Measurements from ENCODE around the gene AGPAT3.

The AGPAT3 gene

DNA sequence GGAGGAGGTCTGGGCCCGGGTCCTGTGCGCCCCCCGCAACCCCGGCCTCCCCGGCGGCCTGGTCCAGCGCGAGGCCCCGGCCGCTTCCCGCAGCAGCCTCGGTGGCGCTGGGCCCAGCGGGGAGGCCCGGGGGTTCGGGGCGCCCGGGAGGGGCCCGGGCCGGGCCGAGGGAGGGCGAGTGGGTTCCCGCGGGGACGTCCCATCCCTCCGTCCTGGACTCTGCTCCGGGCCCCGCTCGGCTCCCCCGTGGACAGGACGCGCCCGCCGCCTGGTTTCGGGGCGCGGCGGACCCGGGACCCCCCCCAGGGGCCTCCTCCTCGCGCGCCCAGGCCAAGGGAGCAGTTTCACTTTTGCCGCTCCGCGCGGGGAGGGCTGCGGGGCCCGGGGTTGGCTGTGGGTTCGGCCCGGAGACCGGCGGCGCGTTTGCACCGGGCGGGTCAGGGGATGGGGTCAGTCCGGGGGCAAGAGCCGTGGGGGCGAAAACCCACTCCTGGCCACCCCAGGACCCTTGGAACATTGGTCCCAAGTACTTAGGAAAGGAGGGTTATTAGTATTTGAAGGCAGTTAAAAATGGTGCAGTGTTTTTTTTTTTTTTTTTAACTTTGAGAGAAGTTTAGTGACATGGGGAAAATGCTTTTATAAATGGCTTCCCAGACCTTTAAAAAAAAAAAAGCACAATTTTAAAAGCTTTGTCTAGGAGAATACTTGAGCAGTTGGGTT lies 677 bp downstream of the AGPAT3 start:
- peak; percentile 57 to 63 for DNase-seq

DNA sequence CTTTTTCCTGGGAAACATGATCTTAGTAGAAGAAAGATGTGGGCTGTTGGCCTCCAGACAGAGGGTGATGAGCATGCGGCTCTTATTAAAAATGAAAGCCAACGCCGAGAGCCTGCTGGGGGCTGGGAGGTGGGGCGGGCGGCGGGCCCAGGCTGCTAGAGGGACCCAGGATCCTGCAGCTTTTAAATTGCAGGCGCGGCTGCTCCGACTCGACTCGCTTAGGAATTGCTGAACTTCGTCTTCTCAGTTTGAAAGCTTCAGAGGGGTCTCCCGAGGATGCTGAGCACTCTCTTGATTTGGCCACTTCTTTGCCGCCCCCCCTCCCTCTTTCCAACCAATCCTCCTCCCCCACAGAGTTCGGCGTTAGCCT lies 1.2 kb downstream of the AGPAT3 start:
- DNase-seq: peak; percentile 68 to 72

DNA sequence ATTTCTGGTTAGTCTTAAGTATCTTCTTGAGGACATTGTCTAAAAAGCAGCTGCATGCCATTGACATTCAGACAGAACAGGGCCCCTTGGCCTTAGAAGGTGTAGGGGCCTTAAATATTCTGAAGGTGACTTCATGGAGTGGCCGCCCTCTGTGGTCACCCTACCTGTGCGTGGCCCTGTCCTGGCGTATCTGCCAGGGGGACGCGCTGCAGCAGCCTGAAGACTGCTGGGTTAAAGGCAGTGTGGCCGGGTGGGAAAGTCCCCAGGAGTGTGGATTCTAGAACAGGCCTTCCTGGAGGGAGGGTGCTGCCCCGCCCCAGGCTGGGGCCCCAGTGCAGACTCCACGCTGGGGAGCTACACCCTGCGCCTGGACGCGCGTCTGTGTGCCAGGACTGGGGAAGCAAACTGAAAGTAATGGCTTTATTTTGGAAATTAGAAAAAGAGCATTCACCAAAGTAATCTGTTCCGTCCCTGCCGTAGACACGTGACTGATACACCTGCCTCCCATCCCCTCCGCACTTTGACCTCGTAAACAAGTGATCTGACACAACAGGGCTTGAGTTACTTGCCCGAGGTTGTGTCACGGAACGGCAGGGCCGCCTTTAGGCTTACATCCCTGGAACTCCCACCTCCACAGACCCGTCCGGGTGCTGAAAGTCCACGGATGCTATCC lies 1.8 kb downstream of the AGPAT3 start:
- DNase-seq: peak; percentile 72 to 78

DNA sequence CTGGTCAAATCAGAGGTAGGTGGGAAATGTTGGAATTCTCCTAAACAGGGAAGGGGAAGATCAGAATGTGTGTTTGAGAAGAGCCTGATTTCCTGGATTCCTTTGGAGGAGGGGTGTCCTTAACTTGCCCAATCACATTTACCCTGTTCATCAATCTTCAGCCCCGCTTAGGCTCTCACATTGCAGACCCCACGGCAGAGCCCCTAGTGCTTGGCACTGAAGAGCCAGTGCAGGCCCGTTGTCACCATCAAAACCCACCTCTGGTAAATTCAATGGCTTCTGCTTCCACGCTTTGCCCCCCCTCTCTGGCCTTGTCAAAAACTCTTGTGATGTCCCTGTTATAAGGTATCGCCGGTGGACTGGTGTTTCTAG lies 2.3 kb downstream of the AGPAT3 start:
- DNase-seq: no peak

DNA sequence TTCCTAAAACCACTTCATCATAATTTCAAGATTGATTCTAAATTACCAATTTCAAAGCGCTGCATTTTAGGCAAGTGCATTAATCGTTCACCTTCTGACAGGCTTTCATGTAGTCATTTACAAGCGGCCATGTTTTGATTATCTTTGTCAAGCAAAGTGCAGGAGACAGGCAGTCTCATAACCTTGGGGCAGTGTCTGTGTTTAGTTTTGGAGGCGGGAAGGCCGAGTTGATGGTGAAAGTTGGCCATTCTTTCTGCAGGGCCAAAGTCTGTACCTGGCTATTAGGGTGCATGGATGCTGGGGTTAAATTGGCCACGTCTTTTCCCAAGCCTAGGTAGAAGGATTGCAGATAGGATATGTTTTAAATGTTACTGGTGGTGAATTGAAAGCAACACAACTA lies 2.9 kb downstream of the AGPAT3 start:
- no peak for DNase-seq

DNA sequence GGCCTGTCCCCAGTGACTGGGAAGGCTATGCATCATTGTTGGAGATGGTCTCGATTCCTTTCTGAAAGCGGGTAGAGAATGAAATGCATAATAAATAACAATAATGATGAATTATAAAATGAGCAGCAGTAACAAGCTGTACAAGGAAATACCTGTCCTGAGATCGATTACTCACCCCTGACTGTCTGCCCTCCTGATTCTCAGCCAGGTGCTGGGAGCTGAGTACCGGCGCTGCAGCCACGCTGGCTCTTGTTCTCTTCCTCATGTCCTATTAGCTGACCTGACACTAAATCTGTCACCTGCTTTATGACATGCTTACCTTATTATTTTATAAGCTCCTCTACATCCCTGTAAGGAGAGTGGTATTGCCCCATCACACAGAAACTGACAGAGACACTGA lies 3.4 kb downstream of the AGPAT3 start:
- no peak for DNase-seq

DNA sequence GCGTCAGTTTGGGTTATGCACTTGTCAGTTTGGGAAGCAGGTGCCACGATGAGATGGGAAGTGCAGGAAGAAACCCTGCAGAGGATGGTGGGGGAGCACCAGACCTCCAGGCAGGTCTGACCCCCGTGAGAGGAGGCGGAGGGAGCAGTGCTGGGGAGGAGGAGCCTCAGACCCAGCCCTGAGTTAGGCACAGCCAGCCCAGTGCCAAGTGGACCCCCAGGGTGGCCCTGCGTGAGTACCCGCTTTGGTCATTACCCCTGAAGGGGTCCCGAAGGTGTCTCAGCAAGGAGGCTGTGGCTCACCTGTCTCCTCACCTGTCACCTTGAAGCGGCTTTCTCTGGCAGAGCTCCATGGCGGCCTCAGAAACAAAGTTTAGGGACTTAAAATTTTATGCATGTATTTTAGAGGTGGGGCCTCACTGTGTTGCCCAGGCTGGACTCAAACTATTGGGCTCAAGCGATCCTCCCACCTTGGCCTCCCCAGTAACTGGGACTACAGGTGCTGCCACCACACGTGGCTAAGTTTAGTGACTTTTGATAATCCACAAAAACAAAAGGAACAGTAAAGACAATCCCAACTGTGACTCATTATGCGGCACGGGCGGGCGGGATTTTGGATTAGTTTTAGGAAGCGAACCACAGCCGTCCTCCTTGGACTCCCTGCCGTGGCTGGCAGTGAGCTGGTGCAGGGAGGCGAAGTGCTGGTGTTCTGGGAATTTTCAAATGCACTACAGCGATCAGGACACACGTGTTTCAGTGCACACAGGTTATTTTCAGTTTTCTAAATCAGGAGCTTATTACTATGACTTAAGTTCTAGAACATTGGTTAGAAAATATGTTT lies 4.7 kb downstream of the AGPAT3 start:
- DNase-seq: no peak

DNA sequence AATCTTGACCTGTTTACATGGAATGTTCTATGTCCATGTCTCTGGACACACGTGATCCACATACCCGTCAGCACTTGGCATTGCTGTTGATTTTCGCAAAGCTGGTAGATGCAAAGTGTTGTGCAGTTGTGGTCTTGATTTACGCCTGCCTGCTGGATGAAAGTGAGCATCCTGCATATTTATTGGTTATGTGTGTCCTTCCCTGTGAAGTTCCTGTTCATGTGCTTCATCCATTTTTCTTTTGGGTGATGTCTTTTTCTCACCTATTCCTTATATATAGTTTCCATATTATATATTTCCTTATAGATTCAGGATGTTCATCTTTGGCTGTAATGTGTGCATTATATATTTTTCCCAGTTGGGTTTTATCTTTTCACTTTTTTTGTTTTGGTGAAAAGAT lies 6.5 kb downstream of the AGPAT3 start:
- no peak for DNase-seq

DNA sequence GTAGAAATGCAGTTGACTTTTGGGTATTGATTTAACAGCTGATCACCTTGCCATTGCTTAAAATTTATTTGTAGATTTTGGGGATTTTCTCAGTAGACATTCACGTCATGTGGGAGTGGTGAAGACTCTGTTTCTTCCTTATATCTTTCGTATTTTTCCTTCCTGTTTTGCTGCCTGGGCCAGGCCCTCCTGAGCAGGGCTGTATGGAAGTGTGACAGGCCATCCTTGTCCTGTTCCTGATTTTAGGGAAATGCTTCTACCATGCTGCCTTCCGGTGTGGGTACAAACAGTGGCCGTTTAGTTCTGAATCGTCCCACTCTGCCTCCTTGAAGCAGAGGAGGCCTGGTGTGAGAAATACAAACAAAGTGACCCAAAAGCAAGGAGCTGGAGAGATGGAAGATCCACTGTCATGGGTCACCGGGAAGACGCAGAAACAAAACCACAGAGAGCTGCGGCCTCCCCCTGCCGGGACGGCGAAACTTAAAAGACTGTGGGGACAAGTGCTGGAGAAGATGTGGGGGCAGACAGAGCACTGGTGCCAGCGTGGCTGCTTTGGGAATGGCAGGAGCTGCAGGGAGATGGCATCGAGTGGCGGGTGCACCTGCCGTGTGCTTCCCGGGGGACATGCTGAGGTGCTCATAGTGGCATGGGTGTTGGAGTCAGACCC lies 7.6 kb downstream of the AGPAT3 start:
- no peak for DNase-seq

DNA sequence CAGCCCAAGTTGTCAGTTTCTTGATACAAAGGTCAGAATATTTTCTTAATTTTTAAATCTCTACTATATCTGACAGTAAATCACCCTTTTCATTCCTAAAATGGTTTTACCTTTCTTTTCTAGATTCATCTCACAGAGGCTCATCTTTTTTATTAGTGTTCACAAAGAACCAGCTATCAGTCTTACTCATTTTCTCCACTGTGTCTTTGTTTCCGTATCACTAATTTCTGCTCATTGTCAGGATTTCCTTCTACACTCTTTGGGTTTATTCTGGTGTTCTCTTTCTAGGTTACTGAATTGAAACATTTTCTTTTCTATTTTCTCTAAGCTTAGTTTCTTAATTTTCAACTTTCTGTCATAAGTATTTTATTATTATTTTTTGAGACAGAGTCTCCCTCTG lies 8.7 kb downstream of the AGPAT3 start:
- no peak for DNase-seq

DNA sequence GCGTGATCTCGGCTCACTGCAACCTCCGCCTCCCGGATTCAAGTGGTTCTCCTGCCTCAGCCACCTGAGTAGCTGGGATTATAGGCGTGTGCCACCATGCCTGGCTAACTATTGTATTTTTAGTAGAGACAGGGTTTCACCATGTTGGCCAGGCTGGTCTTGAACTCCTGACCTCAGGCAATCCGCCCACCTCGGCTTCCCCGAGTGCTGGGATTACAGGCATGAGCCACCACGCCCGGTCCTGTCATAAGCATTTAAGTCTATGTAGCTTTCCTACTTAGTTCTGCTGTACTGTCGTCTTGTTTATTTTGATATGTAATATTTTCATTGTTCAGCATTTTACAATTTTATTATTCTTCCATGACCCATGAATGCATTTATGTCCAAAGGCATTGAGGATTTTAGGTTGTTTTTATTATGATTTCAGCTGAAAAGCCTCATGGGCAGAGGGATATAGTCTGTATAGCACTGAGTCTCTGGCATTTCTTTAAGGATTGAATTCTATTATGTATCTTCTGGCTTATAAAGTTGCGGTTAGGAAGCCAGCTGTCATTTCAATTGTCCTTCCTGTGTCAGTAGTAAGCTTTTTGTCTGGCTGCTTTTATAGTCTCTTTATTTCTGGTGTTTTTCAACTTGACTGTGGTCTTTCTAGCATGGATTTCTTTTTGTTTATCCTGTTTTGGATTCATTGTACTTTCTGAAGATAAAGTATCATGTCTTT lies 9.2 kb downstream of the AGPAT3 start:
- DNase-seq: peak in 1 of 2 experiments; percentile 21

DNA sequence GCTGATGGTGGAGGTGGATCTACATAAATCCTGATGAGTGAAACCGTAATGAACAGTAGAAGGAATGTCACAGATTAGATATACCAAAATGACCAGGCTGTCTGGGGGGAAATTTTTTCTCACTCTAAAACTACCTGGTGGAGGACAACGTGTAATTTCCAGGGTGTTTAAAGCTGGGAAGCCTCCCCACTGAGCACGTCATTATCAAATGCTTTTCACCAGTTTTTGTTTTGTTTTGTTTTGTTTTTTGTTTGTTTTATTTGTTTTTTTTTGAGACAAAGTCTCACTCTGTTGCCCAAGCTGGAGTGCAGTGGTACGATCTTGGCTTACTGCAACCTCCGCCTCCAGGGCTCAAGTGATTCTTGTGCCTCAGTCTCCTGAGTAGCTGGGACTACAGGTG lies 11.6 kb downstream of the AGPAT3 start:
- DNase-seq: no peak

DNA sequence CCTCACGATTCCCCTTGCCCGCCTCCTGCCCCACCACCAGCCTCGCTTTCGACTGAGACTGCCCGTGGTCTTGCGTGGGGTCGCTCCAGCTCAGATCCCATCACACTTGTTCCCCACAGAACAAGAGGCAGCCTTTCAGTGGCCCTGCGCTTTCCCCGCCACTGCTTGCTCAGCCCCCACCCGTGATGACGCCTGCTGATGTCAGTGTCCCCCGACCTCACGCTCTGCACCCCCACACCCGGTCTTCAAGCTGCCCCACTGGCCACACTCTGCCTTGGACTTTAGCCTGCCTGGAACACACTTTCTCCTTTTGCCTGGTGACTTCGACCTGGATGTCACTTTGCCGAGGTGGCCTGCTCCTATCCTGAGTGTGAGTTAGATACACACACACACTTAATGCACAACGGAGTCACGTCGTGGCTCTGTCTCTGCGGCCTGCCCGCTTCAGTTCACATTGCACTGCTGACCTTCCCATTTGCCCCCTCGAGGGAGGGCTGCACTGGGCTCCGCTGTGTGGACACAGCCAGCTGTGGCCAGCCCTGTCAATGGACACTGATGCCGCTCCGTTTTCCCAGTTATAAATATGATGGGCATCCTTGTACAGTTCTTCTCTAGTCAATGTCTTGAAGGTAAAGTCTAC lies 13.0 kb downstream of the AGPAT3 start:
- DNase-seq: no peak

DNA sequence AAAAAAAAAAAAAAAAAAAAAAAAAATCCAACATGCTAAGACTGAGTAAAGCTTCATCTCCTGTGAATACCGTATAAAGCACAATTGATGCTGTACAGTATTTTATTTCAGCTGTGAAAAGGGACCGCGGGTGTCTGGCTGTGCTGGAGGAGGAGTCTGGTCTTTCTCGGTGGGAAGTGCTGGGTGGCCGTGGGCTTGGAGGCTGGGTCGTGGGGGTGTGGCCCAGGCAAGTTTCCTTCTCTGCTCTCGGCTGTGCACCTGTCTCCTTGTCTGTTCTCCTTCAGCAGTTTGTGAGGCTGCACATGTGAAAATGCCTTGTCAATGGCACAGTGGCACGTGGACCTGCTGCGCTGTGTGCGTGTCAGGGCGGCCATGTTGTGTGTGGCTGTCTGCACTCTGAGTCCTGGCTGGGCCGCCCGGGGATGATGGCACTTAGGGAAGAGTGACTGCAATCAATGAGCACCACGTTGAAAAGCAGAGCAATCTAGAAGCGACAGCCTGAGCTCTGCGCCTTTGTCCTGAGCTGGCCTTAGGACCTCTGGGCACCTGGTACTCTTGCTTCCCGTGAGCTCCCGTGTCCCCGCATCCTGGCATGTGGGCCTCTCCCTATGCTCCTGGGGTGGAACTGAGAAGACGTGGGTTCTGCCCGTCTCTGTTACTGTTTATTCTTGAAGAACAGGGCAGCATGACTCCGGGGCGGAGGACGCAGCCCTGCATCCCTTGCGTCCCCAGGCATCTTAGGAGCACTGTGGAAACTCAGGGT lies 14.5 kb downstream of the AGPAT3 start:
- no peak for DNase-seq

DNA sequence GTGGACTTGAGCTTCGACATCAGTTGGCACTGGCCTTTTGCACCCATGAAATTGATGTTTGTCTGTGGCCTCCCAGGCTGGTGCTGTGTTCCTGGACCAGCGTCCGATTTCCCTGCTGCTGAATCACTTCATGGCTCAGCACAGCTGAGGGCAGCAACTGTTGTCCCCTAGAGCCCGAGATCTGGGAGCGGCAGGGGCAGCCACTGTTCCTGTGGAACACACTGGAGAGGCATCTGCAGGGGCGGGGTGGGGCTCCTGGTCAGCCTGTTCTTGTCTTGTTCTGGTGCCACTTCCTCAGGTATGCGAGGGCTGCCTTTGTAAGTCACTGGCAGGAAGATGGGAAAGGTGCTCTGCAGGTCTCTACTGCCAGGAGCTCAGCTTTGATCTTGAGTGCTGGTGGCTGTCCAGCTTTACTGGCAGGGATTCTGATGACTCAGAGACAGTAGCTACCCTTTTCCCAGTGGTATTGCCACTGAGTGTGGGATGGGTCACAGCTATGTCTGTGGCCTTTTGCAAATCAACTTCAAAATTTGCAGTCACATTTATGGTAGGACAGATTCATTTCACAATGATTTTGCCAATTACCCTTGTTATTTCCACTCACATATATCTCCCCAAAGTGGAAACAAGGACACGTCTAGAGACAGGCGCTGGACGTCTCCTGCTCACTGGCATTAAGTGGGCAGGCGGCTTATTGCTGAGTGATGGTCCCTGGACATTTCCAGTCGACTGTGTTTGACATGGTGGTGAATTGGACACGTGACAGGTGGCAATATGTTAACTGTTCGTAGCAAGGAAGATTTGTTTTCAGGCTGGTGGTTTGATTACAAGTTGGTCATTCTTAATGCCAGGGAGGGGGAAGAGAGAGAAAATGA lies 15.3 kb downstream of the AGPAT3 start:
- no peak for DNase-seq

DNA sequence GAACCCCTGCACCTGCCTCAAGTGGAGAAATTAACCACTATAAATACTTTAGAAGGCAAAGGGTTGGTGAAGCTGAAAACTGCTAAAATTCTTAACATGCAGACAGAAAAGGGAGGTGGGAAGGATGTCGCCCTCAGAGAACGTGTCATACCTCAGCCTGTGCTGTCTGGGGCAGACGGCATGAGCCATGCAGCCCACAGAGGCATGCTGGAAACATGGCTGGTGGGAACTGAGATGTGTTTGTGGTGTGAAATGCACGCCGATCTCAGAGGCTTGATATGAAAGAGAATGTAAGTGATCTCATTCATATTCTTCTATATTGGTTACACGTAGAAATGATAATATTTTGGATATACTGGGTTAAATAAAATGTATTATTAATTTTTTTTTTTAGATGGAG lies 16.3 kb downstream of the AGPAT3 start:
- peak; percentile 40 to 45 for DNase-seq

DNA sequence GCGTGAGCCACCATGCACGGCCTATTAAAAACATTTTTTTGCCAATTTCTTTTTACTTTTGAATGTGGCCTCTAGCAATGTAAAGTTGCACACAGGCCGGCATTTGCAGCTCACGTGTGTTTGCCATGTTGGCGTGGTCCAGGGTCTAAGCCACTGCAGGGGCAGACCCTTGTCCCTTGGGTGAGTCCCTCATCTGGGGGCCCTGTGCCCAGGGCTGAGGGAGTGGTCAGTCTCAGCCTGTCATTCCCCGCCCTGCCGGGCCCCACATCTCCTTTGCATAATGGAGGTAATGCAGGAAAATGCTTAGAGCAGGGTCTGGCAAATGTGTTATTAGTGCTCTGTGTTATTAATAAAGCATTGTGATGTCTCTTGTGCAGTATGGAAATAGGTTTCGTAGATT lies 16.9 kb downstream of the AGPAT3 start:
- no peak for DNase-seq

DNA sequence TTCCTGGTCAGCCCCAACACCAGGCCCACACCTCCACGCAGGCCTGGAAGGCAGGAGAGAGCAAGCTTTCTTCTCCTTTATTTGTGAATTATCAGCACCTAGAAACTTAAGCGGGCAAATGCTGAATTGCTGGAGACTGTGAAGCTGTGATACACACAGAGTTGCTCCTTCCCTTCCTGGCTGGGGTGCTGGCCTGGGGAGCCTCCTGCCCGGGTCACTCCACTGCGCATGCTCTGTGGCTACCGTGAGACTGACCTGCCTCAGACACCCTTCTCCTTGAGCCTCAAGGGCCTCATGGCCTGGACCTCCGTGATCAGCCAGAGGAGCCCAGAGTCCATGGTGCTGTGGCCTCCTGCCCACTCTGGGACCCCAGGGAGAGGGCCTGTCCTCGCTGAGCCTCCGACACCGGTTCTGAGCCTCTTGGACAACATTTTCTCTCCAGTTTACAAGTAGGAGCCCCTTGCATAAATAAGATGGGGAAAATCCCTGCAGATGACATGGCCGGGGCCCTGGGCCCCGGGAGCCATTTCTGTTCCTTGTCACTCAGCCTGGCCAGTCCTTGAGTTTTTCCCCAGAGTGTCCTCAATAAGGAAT lies 18.0 kb downstream of the AGPAT3 start:
- DNase-seq: no peak

DNA sequence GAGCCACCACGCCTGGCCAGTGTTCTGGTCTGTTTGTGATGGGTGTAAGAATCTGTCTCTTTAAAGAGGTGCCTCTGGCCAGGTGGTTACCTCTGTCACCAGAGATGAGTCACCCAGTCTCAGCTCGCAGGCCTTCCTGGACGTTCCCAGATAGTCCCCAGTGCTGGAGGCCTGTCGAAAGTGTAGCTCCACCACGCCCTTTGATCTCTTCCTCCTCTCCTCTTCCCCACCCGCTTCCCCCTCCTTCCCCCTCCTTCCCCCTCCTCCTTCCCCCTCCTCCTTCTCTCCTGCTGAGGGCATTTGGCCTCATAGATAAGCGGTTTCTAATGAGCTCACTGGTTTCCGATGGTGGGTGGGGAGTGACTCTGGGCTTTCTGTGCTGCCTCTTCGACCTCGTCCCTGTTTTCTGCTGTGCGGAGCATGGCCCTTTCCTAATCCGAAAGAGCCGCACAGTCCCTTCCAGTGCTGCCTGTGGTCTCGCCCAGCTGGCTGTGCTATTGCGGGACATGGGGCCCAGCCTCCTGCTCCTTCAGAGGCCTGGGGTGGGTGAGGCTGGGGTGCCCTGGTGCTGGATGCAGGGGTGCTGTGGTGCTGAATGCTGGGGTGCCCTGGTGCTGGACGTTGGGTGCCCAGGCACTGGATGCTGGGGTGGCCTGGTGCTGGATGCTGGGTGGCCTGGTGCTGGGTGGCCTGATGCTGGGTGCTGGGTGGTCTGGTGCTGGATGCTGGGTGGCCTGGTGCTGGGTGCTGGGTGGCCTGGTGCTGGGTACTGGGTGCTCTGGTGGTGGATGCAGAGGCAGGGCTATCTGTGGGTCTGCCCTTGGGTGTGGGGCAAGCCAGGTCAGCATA lies 19.2 kb downstream of the AGPAT3 start:
- peak; percentile 39 to 55 for DNase-seq
